Osteocyte (in vitro differentiated cells): ENCODE data around the gene NHERF2. TPM values are rescaled to one million over a fixed set of nuclear protein-coding genes. Genes with fewer than 3 reads are reported as not detected.

ENCODE experiments used
- DNase-seq: peaks from one replicate; pipeline ENCODE4 v3.0.0; 2021; ENCODE audit warnings: mixed read lengths; ENCODE audit not compliant: unreplicated experiment; ENCODE audit errors: extremely low spot score
- H3K27ac Mint-ChIP-seq: one replicate; pipeline ENCODE4 v1.8.0; 2021; ENCODE audit warnings: mild to moderate bottlenecking, mixed read lengths; ENCODE audit not compliant: unreplicated experiment
- H3K27me3 Mint-ChIP-seq: one replicate; pipeline ENCODE4 v1.8.0; 2021; ENCODE audit warnings: mixed read lengths; ENCODE audit not compliant: unreplicated experiment
- H3K36me3 Mint-ChIP-seq: one replicate; pipeline ENCODE4 v1.8.0; 2021; ENCODE audit warnings: mixed read lengths; ENCODE audit not compliant: unreplicated experiment
- H3K4me1 Mint-ChIP-seq: one replicate; pipeline ENCODE4 v1.8.0; 2021; ENCODE audit warnings: mixed read lengths; ENCODE audit not compliant: unreplicated experiment
- H3K4me3 Mint-ChIP-seq: one replicate; pipeline ENCODE4 v1.8.0; 2021; ENCODE audit warnings: mild to moderate bottlenecking, moderate library complexity, mixed read lengths; ENCODE audit not compliant: unreplicated experiment
- H3K9me3 Mint-ChIP-seq: one replicate; pipeline ENCODE4 v1.8.0; 2021; ENCODE audit warnings: mixed read lengths; ENCODE audit not compliant: unreplicated experiment
- CTCF ChIP-seq: fragments of 200-600 bp; sonication (generic); IDR thresholded peaks from 2 replicates; pipeline ENCODE4 v1.5.0; 2021; ENCODE audit warnings: antibody characterized with exemption, mild to moderate bottlenecking, moderate library complexity
- total RNA-seq: library from RNA; stranded (reverse); gene quantifications from 2 replicates; pipeline ENCODE4 v1.2.1, GENCODE V29; 2021

Gene NHERF2
- total RNA-seq, 1 donor from 2014 or later = 146 TPM

DNA sequence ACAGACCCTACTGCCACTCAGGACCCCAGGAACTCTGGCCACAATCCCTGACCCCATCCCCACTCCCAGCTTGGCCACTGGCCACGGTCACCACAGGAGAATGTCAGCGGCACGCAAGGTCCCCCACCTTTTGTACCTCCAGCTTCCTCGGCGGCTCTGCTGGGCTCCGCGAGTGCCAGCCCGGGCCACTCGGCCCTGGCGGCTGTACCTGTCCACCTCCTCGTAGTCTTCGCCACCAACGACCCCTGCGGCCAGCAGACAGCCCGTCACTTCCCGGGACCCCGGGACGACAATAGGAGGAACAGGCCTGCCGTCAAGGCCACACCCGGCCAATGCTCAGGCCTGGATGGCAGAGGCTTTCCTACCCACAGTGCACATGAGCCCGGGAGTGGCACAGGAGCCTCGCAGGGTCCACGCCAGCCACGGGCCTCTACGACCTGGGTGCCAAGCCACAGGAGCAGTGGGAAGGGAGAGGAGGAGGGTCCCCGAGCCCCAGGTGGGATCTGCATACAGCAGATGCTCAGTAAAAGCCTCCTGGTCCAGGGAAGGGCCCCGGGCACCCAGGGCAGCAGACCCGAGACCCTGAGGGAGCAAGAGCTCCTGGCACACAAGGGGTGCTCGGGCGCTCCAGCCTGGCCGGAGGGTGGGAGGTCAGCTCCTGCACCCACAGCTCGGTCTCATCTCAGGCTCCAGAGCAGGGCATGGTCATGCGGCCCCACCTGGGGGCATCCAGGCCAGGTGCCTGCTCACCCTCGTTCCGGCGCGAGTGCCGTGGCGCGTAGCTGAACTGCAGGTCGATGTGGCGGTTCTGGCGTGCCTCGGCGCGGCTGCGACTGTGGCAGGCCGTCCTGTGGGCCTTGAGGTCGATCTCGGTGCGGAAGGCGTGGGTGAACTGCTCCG is 25.0 kb upstream of the NHERF2 start:
- no peak for DNase-seq
- Mint-ChIP-seq H3K36me3 (peaks cover 15% of the 10 kb centered on the region), H3K4me1 (peaks cover 15% of the 10 kb centered on the region), H3K27ac (no peak overlapping the region), H3K4me3 (no peak overlapping the region), H3K9me3 (no peaks in the 10 kb centered on the region), H3K27me3 (no peaks in the 10 kb centered on the region)
- TF ChIP-seq CTCF = no peak

DNA sequence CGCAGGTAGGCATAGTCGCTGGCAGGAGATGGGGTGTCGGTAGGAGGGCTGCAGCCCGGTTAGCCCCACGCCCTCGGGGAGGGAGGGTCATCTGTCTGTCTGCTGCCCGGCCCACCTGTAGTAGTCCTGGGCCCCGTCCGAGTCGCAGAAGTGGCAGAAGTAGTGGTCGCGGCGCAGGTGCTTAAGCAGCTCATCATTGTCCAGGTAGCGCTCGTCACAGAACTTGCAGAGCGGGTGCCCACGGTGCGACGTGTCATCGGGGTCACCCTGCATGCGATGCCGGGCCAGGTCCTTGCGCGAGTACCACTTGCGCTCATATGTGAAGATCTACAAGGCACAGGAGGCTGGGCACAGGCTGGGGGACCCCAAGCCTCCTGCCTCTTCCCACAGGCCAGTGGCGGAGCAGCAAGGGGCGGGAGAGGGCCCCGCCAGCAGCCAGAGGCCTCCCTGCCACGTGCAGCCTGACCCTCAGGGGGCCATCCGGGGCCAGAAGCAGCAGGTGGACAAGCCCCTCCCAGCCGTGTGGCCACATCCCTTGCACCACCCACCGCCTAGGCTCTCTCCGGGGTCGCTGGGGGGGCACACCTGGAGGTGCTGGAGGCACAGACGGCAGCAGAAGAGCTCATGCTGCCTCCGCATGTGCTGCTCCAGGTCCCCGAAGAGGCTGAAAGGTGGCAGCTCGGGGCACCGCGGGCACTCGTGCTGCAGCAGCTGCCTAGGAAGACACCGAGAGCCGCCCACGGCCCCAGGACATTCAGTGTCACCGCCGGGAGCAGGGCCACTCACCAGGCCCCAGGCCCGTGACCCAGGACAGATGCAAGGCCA is 24.1 kb upstream of the NHERF2 start:
- no peak for DNase-seq
- Mint-ChIP-seq H3K27ac (no peak overlapping the region), H3K4me1 (peaks cover 24% of the 10 kb centered on the region), H3K27me3 (no peaks in the 10 kb centered on the region), H3K9me3 (no peaks in the 10 kb centered on the region), H3K4me3 (no peak overlapping the region), H3K36me3 (peaks cover 12% of the 10 kb centered on the region)
- TF ChIP-seq CTCF = no peak

- Mint-ChIP-seq H3K36me3 (peaks cover 9% of the 10 kb centered on the region), H3K27me3 (no peaks in the 10 kb centered on the region), H3K27ac (no peak overlapping the region), H3K4me3 (no peak overlapping the region), H3K9me3 (no peaks in the 10 kb centered on the region), H3K4me1 (peaks cover 31% of the 10 kb centered on the region)
- no peak for TF ChIP-seq CTCF
- no peak for DNase-seq
Observed at GRCh38 chr16:2003231-2003826, 23.4 kb upstream of the NHERF2 start.

DNA sequence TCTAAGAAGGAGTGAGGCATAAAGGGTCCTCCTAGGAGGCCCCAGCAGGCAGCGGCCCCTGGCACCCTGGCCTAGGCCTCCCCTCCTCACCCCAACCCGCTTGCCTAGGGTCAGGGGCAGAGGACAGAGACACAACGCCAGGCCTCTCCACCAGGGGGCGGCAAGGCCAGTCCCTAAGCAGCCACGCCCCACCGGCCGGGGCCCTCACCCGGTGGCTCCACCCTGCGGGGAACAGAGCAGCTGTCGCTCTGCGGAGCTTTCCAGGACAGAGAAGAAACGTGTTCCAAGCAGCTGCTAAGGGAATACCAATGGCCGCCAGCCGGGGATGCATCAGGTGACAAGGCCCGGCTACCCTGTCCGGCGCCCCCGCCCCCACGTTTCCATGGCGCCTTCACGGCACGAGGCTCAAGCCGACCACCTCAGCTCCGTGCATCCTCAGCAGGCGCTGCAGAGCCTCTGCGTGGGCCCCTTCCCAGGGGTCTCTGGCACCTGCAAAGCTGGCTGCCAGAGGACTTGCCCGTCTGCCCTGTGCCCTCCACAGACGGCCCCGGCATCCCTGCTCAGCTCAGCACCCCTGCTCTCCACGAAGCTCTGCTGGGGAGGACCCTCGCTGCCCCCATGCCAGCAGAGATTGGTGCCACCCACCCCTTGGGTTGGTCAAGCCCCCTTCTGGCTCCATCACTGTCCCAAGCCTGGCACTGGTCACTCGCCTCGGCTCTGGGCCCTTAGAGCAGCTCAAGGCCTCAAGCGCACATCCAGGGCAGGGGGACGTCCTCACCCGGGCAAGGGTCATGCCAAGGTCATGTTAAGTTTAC is 22.7 kb upstream of the NHERF2 start:
- H3K4me1 Mint-ChIP-seq = peaks cover 36% of the 10 kb centered on the region
- H3K4me3 Mint-ChIP-seq = no peak overlapping the region
- H3K27ac Mint-ChIP-seq = no peak overlapping the region
- peak; percentile 97 for TF ChIP-seq CTCF
- no peaks in the 10 kb centered on the region for H3K27me3 Mint-ChIP-seq
- peak; percentile 96 for DNase-seq
- no peaks in the 10 kb centered on the region for H3K9me3 Mint-ChIP-seq
- H3K36me3 Mint-ChIP-seq = peaks cover 9% of the 10 kb centered on the region
